ENCODE data around the gene ADGB.

Gene ADGB

GRCh38 chr6:146590492-146590891 is 8.3 kb upstream of the ADGB start:
- no peak overlapping the region for H2AFZ ChIP-seq (ENCODE audit: low read depth, low read length)
- H3K27me3 ChIP-seq (ENCODE audit: low read depth, low read length), result no peaks in the 10 kb centered on the region
- H4K20me1 ChIP-seq (ENCODE audit: insufficient read depth, low read length), result no peaks in the 10 kb centered on the region
- no peaks in the 10 kb centered on the region for H3K9me3 ChIP-seq (ENCODE audit: insufficient read depth, low read length)
- H3K4me3 ChIP-seq (ENCODE audit: low read length), result no peak overlapping the region
- TF ChIP-seq EZH2phosphoT487 (IDR thresholded peaks at IDR 0.05; ENCODE audit: low read depth), result no peak
- no peak for TF ChIP-seq CTCF (IDR thresholded peaks at IDR 0.05; ENCODE audit: low read depth, low read length)
- no peak overlapping the region for H3K27ac ChIP-seq (ENCODE audit: low read length)
- H3K9ac ChIP-seq (ENCODE audit: low read length), result no peak overlapping the region
- no peaks in the 10 kb centered on the region for H3K4me1 ChIP-seq (ENCODE audit: low read length)
- no peaks in the 10 kb centered on the region for H3K79me2 ChIP-seq (ENCODE audit: low read length)
- H3K36me3 ChIP-seq (replicated peaks; ENCODE audit: low read depth, low read length), result no peaks in the 10 kb centered on the region
- H3K4me2 ChIP-seq (ENCODE audit: low read length), result no peak overlapping the region

GRCh38 chr6:146592451-146592850 is 6.3 kb upstream of the ADGB start:
- Histone ChIP-seq H3K9ac (ENCODE audit: low read length) (no peak overlapping the region), H3K79me2 (ENCODE audit: low read length) (no peaks in the 10 kb centered on the region), H3K9me3 (ENCODE audit: insufficient read depth, low read length) (no peaks in the 10 kb centered on the region), H3K4me1 (ENCODE audit: low read length) (no peaks in the 10 kb centered on the region; the same call in 1 of the 2 replicates), H3K4me2 (ENCODE audit: low read length) (no peak overlapping the region), H3K4me3 (ENCODE audit: low read length) (no peak overlapping the region), H2AFZ (ENCODE audit: low read depth, low read length) (no peak overlapping the region), H3K27ac (ENCODE audit: low read length) (no peak overlapping the region), H3K27me3 (ENCODE audit: low read depth, low read length) (no peaks in the 10 kb centered on the region), H3K36me3 (replicated peaks; ENCODE audit: low read depth, low read length) (no peaks in the 10 kb centered on the region), H4K20me1 (ENCODE audit: insufficient read depth, low read length) (no peaks in the 10 kb centered on the region)
- no peak for TF ChIP-seq CTCF (IDR thresholded peaks at IDR 0.05; ENCODE audit: low read depth, low read length)
- no peak for TF ChIP-seq EZH2phosphoT487 (IDR thresholded peaks at IDR 0.05; ENCODE audit: low read depth)

- Histone ChIP-seq H3K4me2 (ENCODE audit: low read length) (no peak overlapping the region), H3K79me2 (ENCODE audit: low read length) (no peaks in the 10 kb centered on the region), H3K4me3 (ENCODE audit: low read length) (no peak overlapping the region), H3K27ac (ENCODE audit: low read length) (no peak overlapping the region), H3K36me3 (replicated peaks; ENCODE audit: low read depth, low read length) (no peaks in the 10 kb centered on the region), H3K4me1 (ENCODE audit: low read length) (no peaks in the 10 kb centered on the region; the same call in 1 of the 2 replicates), H3K27me3 (ENCODE audit: low read depth, low read length) (no peaks in the 10 kb centered on the region), H3K9ac (ENCODE audit: low read length) (no peak overlapping the region), H4K20me1 (ENCODE audit: insufficient read depth, low read length) (no peaks in the 10 kb centered on the region), H3K9me3 (ENCODE audit: insufficient read depth, low read length) (no peaks in the 10 kb centered on the region), H2AFZ (ENCODE audit: low read depth, low read length) (no peak overlapping the region)
- TF ChIP-seq EZH2phosphoT487 (IDR thresholded peaks at IDR 0.05; ENCODE audit: low read depth) (no peak), CTCF (IDR thresholded peaks at IDR 0.05; ENCODE audit: low read depth, low read length) (no peak)
Measured at GRCh38 chr6:146593986-146594385, 4.8 kb upstream of the ADGB start.

GRCh38 chr6:146594495-146594894 is 4.3 kb upstream of the ADGB start:
- no peak for TF ChIP-seq EZH2phosphoT487 (IDR thresholded peaks at IDR 0.05; ENCODE audit: low read depth)
- no peak for TF ChIP-seq CTCF (IDR thresholded peaks at IDR 0.05; ENCODE audit: low read depth, low read length)
- Histone ChIP-seq H3K9me3 (ENCODE audit: insufficient read depth, low read length) (no peaks in the 10 kb centered on the region), H3K27me3 (ENCODE audit: low read depth, low read length) (no peaks in the 10 kb centered on the region), H3K79me2 (ENCODE audit: low read length) (no peaks in the 10 kb centered on the region), H3K9ac (ENCODE audit: low read length) (no peak overlapping the region), H2AFZ (ENCODE audit: low read depth, low read length) (no peak overlapping the region), H3K4me2 (ENCODE audit: low read length) (no peak overlapping the region), H3K4me3 (ENCODE audit: low read length) (no peak overlapping the region), H3K36me3 (replicated peaks; ENCODE audit: low read depth, low read length) (no peaks in the 10 kb centered on the region), H3K27ac (ENCODE audit: low read length) (no peak overlapping the region), H4K20me1 (ENCODE audit: insufficient read depth, low read length) (no peaks in the 10 kb centered on the region), H3K4me1 (ENCODE audit: low read length) (no peaks in the 10 kb centered on the region; the same call in 1 of the 2 replicates)
